HepG2 (cell line): ENCODE measurements around the gene CFAP69.

ENCODE experiments used
- CBX2 ChIP-seq, 2 experiments: fragments of 200-600 bp in 1 of 2; sonication (generic); formaldehyde crosslinking in 1 of 2; IDR thresholded peaks; 2 replicates each; pipeline versions ENCODE4 v1.7.0 to v1.8.1; 2018 to 2022; ENCODE audit warnings: low read depth in 2 of 2, low read length in 1 of 2, mild to moderate bottlenecking in 1 of 2, missing genetic modification reagents in 1 of 2
- FOSL2 ChIP-seq: sonication (generic); formaldehyde crosslinking; IDR thresholded peaks from 2 replicates; pipeline ENCODE4 v1.4.0; 2020; ENCODE audit warnings: missing genetic modification reagents
- YEATS4 ChIP-seq: sonication (generic); formaldehyde crosslinking; IDR thresholded peaks from 2 replicates; pipeline ENCODE4 v1.4.0; 2020; ENCODE audit warnings: missing genetic modification reagents, borderline replicate concordance
- ZNF224 ChIP-seq: sonication (generic); formaldehyde crosslinking; IDR thresholded peaks from 2 replicates; pipeline ENCODE4 v1.5.0; 2020; ENCODE audit warnings: mild to moderate bottlenecking, missing genetic modification reagents
- TF ChIP-seq, protein P1 (sequence below): sonication (generic); formaldehyde crosslinking; IDR thresholded peaks from 2 replicates; pipeline ENCODE4 v1.4.0; 2020; ENCODE audit warnings: missing genetic modification reagents
- TF ChIP-seq, protein P2 (sequence below): sonication (generic); formaldehyde crosslinking; IDR thresholded peaks from 2 replicates; pipeline ENCODE4 v1.5.0; 2020; ENCODE audit warnings: mild to moderate bottlenecking, missing genetic modification reagents, moderate library complexity

DNA sequence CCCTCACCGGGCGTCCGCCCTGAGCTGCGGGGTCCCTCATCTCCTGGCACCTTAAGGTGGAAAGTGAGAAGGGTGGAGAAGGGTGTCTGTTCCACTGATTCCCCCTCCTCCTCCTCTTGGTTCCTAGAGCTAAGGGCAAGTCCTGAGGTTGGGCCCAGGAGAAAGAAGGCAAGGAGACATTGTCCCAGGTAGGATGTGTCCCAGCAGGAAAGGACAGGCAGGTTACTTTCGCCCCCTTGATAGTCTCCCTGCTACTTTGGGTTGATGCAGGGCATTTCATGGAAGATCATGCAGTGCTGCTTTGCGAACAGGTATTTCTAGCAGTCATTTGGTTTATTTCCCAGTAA is 32.9 kb upstream of the CFAP69 start:
- TF ChIP-seq FOSL2 (CRISPR knock-in tag) = no peak
- TF ChIP-seq, protein P1, sequence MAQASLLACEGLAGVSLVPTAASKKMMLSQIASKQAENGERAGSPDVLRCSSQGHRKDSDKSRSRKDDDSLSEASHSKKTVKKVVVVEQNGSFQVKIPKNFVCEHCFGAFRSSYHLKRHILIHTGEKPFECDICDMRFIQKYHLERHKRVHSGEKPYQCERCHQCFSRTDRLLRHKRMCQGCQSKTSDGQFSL = no peak
- no peak for TF ChIP-seq YEATS4 (CRISPR knock-in tag)
- no peak for TF ChIP-seq CBX2 (IDR thresholded peaks at IDR 0.05; ENCODE audit: low read depth, low read length)
- TF ChIP-seq CBX2 (CRISPR knock-in tag; IDR thresholded peaks at IDR 0.05; ENCODE audit: low read depth) = no peak
- TF ChIP-seq, protein P2, sequence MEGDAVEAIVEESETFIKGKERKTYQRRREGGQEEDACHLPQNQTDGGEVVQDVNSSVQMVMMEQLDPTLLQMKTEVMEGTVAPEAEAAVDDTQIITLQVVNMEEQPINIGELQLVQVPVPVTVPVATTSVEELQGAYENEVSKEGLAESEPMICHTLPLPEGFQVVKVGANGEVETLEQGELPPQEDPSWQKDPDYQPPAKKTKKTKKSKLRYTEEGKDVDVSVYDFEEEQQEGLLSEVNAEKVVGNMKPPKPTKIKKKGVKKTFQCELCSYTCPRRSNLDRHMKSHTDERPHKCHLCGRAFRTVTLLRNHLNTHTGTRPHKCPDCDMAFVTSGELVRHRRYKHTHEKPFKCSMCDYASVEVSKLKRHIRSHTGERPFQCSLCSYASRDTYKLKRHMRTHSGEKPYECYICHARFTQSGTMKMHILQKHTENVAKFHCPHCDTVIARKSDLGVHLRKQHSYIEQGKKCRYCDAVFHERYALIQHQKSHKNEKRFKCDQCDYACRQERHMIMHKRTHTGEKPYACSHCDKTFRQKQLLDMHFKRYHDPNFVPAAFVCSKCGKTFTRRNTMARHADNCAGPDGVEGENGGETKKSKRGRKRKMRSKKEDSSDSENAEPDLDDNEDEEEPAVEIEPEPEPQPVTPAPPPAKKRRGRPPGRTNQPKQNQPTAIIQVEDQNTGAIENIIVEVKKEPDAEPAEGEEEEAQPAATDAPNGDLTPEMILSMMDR (CRISPR knock-in tag) = no peak
- no peak for TF ChIP-seq ZNF224 (CRISPR knock-in tag)
